GM12878 (cell line): Measurements from ENCODE around the gene FBXL5. TPM values are rescaled to one million over a fixed set of nuclear protein-coding genes. Genes with fewer than 3 reads are reported as not detected.

ENCODE experiments used
- ASH2L ChIP-seq: fragments of 300-600, 200-600 bp; sonication (generic); IDR thresholded peaks from 2 replicates; pipeline ENCODE4 v1.6.1; 2017; ENCODE audit warnings: low read depth, mild to moderate bottlenecking, borderline replicate concordance
- BACH1 ChIP-seq: fragments of 450-650 bp; IDR thresholded peaks from 2 replicates; pipeline ENCODE4 v1.6.1; 2017; ENCODE audit warnings: mild to moderate bottlenecking, borderline replicate concordance
- EP300 ChIP-seq, 2 experiments: fragments of 150-350 bp in 1 of 2; IDR thresholded peaks; 2 replicates each; pipeline ENCODE4 v1.6.1; 2011 to 2012; ENCODE audit warnings: low read depth in 2 of 2, low read length in 2 of 2, borderline replicate concordance in 1 of 2, improper control_type of control experiment in 1 of 2, inconsistent platforms in 1 of 2; ENCODE audit not compliant: control insufficient read depth in 1 of 2
- FOXK2 ChIP-seq: fragments of 450-650 bp; IDR thresholded peaks from 2 replicates; pipeline ENCODE4 v1.6.1; 2017; ENCODE audit warnings: mild to moderate bottlenecking, moderate library complexity
- MLLT1 ChIP-seq: fragments of 450-650 bp; IDR thresholded peaks from 2 replicates; pipeline ENCODE4 v1.6.1; 2016; ENCODE audit warnings: mild to moderate bottlenecking
- NR2C2 ChIP-seq: IDR thresholded peaks from 2 replicates; pipeline ENCODE4 v1.6.1; 2011; ENCODE audit warnings: borderline replicate concordance, low read depth; ENCODE audit not compliant: control insufficient read depth, insufficient read length
- NR2F1 ChIP-seq: fragments of 450-650 bp; conservative IDR thresholded peaks from 2 replicates; pipeline ENCODE4 v1.6.1; 2017; ENCODE audit warnings: mild to moderate bottlenecking
- NRF1 ChIP-seq: conservative IDR thresholded peaks from 2 replicates; pipeline ENCODE4 v1.6.1; 2011; ENCODE audit warnings: mild to moderate bottlenecking, low read depth, low read length, improper control_type of control experiment
- PML ChIP-seq: IDR thresholded peaks from 2 replicates; pipeline ENCODE4 v1.6.1; 2012; ENCODE audit warnings: low read length, inconsistent platforms
- RB1 ChIP-seq: fragments of 450-650 bp; formaldehyde crosslinking; IDR thresholded peaks from 2 replicates; pipeline ENCODE4 v1.6.1; 2017; ENCODE audit warnings: mild to moderate bottlenecking, borderline replicate concordance
- RFX5 ChIP-seq: IDR thresholded peaks from 2 replicates; pipeline ENCODE4 v1.6.1; 2011; ENCODE audit warnings: low read depth, low read length, improper control_type of control experiment
- SIX5 ChIP-seq: IDR thresholded peaks from 2 replicates; pipeline ENCODE4 v1.6.1; 2011; ENCODE audit warnings: mild to moderate bottlenecking, low read depth, low read length, moderate library complexity; ENCODE audit not compliant: severe bottlenecking
- STAT1 ChIP-seq: fragments of 450-650 bp; conservative IDR thresholded peaks from 2 replicates; pipeline ENCODE4 v1.6.1; 2014; ENCODE audit warnings: antibody characterized with exemption, mild to moderate bottlenecking
- SUZ12 ChIP-seq: fragments of 200-600 bp; sonication (generic); IDR thresholded peaks from one replicate; pipeline ENCODE4 v1.6.1; 2018; ENCODE audit warnings: antibody characterized with exemption, mild to moderate bottlenecking; ENCODE audit not compliant: unreplicated experiment
- TAF1 ChIP-seq: IDR thresholded peaks from 2 replicates; pipeline ENCODE4 v1.6.1; 2011; ENCODE audit warnings: mild to moderate bottlenecking, low read depth, low read length, borderline replicate concordance
- USF2 ChIP-seq: IDR thresholded peaks from 2 replicates; pipeline ENCODE4 v1.6.1; 2011; ENCODE audit warnings: low read depth, low read length, improper control_type of control experiment, borderline replicate concordance
- ZNF207 ChIP-seq: fragments of 450-650 bp; IDR thresholded peaks from 2 replicates; pipeline ENCODE4 v1.6.1; 2014; ENCODE audit warnings: antibody characterized with exemption, mild to moderate bottlenecking, borderline replicate concordance
- ZNF24 ChIP-seq: fragments of 450-650 bp; IDR thresholded peaks from 2 replicates; pipeline ENCODE4 v1.6.1; 2017; ENCODE audit warnings: antibody characterized with exemption, mild to moderate bottlenecking
- ZNF687 ChIP-seq: fragments of 450-650 bp; IDR thresholded peaks from 2 replicates; pipeline ENCODE4 v1.6.1; 2017; ENCODE audit warnings: mild to moderate bottlenecking, moderate library complexity
- polyA plus RNA-seq, 11 experiments: library from polyadenylated mRNA; depleted of rRNA in 4 of 11; unstranded in 6 of 11; stranded (reverse) in 5 of 11; fragments of >200 nt; fragmentation: Nextera tagmentation in 4 of 11; fragmentation: Illumina TruSeq in 1 of 11; extraction: Ambion mirVana in 4 of 11; extraction: Trizol in 1 of 11; gene quantifications; 1 replicate in 1 of 11; 2 replicates in 10 of 11; pipeline versions ENCODE4 v1.2.1 to v1.2.3, GENCODE V29; 2011 to 2016; ENCODE audit warnings: inconsistent platforms in 2 of 11, missing spikeins in 2 of 11, low read depth in 1 of 11
- total RNA-seq, 4 experiments: library from RNA; depleted of rRNA in 3 of 4; stranded (reverse); fragments of >200 nt in 3 of 4; fragmentation: Illumina TruSeq in 1 of 4; extraction: Trizol in 1 of 4; gene quantifications; 2 replicates each; pipeline versions ENCODE4 v1.2.1 to v1.2.3, GENCODE V29; 2013 to 2021
- TF ChIP-seq, protein P1 (sequence below): IDR thresholded peaks from 2 replicates; pipeline ENCODE4 v1.6.1; 2011; ENCODE audit warnings: borderline replicate concordance, low read depth, mild to moderate bottlenecking, moderate library complexity, mixed read lengths, low read length; ENCODE audit not compliant: insufficient read depth; ENCODE audit errors: extremely low read length

FBXL5 gene
- total and polyA plus RNA-seq, 10 of the 15 experiments (the other 5 are each of a cell fraction or from before 2014, with no cell fraction given): 10.1 to 46.2 (median 32.7) TPM

GRCh38 chr4:15649914-15650545 lies 5.1 kb downstream of the FBXL5 start (continued):
- no peak for TF ChIP-seq ZNF687
- no peak for TF ChIP-seq BACH1
- no peak for TF ChIP-seq SUZ12
- no peak for TF ChIP-seq ASH2L
- TF ChIP-seq EP300 (IDR thresholded peaks at IDR 0.05; ENCODE audit: borderline replicate concordance in 1 of 2, control insufficient read depth in 1 of 2, low read depth in 2 of 2, low read length in 2 of 2): no peak
- TF ChIP-seq USF2: no peak
- TF ChIP-seq NR2C2: no peak
- TF ChIP-seq STAT1: no peak
- TF ChIP-seq ZNF207: no peak
- no peak for TF ChIP-seq PML
- no peak for TF ChIP-seq SIX5
- TF ChIP-seq, protein P1, sequence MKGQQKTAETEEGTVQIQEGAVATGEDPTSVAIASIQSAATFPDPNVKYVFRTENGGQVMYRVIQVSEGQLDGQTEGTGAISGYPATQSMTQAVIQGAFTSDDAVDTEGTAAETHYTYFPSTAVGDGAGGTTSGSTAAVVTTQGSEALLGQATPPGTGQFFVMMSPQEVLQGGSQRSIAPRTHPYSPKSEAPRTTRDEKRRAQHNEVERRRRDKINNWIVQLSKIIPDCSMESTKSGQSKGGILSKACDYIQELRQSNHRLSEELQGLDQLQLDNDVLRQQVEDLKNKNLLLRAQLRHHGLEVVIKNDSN: no peak
- TF ChIP-seq ZNF24: no peak
- no peak for TF ChIP-seq TAF1
- no peak for TF ChIP-seq MLLT1
- TF ChIP-seq NR2F1: no peak
- no peak for TF ChIP-seq RB1
- no peak for TF ChIP-seq NRF1
- TF ChIP-seq FOXK2: no peak
- no peak for TF ChIP-seq RFX5
